GM18858 (cell line): ENCODE measurements around the gene STX4.

Source experiments
- ATAC-seq: cut with Tn5 transposase; IDR thresholded peaks from one replicate; pipeline ENCODE4 v1.9.1; 2021; ENCODE audit not compliant: unreplicated experiment

Gene STX4

GRCh38 chr16:31082368-31083045 is 49.1 kb downstream of the STX4 start:
- ATAC-seq: no peak

GRCh38 chr16:31083081-31083480 is 49.7 kb downstream of the STX4 start:
- no peak for ATAC-seq

DNA sequence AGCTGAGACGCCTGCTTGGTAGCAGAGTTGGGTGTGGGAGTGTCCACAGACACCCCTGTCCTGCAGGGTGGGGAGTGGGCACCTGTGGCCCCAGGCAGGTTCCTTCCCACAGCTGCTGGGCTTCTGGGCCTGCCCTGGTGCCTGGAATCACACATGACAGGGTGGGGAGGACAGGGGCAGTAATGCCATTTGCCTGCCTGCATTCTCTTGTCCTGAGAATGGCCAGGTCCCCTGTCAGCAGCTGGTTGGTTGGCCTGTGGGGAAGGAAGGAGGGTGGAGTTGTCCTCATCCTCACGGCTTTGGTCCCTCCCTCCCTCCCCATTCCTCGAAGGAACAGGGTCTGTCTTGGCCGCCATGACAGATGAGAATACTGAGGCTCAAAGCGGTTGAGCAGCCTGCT is 50.2 kb downstream of the STX4 start:
- ATAC-seq: no peak

DNA sequence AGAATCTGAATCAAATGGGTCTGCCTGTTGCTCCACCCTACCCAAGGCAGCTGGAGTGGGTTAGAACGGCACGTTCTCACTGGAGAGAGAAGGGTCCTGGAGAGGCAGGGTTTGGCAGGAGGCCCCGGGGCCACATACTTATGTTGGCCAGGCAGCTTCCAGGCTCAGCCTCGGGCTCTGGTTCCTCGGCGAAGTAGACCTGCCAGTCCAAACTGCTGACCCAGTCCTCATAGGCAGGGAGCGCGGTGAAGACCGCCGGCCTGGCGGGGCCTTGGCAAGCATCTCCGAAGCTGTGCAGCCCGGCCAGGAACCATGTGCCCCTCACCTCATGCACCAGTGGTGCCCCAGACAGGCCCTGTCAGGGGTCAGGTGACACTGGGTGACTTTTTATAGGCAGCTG is 50.6 kb downstream of the STX4 start:
- no peak for ATAC-seq

DNA sequence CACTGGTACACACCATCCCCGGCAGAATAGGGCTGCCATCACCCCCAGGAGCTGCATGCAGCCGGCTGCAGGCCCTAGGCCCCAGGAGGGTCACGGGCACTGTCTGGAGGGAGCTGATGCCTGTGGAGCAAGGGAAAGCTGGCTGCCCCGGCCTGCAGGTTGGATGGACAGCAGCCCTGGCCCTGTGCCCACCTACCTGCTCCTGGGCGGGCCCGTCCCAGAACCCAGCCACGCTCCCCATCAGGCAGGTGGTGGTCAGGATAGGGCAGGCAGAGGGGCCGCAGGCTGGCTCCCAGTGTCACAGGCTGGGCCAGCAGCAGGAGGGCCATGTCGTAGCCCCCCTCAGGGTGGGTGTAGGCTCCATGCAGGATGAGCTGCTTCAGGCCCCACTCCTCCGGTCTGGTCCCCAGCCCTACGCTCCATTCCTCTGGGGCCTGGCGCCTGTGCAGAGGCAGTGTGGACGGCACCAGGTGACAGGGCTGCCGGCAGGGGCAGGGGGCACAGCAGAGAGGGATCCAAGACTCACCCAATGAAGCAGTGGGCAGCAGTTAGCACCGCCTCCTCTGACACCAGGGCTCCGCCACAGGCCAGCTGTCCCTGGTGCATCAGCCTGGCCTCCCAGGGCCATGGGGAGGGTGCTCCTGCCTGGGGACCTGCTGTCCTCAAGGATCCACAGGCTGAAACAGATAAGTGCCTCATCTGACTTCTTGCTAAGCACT is 51.4 kb downstream of the STX4 start:
- no peak for ATAC-seq

DNA sequence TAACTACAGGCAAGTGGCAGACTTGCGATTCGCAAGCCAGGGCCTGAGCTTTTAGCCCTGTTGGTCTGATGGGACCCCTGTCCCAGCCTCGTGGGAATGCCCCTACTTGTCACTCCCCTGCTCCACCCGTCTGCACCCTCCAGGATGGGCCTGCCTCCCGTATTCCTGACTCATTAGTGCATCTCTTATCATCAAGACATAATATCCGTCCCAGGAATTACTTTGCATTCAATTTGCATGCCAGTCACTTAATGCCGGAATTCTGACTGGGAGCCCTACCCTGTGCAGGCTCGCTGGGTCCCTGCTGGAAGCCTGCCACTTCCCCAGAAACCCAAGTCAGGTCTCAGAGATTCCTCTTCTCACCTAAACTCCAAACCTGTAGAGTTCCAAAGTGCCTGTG is 52.1 kb downstream of the STX4 start:
- ATAC-seq: no peak

DNA sequence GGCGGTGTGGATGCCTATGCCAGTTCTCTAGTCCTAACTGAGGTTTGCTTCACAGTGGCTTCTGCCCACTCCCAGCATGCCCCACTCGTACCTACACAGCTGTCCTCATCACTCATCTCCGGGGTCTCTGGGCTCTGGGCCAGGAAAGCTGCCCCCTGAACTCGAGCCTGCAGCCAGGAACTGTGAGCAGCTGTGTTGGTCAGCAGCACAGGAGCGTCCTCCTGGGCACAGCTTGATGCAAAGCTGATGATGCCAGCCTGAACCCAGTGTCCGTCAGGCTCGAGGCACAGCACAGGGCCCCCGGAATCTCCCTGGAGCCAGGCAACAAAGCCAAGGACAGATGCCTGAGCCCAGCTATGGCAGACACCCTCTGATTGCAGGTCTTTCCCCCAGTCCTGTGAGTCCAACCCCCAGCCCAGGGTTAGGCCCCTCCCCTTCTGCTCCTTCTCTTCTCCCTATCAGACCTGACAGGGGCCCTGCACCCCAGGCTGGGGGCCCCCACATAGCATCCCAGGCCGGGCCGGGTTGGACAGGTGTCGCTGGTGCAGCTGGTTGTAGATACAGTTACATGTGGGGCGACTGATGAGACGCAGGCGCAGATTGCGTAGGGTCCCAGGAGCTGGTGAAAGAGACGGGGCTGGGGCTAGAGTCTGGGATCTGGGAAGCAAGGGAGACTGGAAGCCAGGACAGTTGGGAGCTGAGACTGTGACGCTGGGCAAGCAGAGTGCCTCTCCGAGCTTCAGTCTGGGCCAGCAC is 52.7 kb downstream of the STX4 start:
- ATAC-seq: no peak

GRCh38 chr16:31086629-31086906 is 53.2 kb downstream of the STX4 start:
- no peak for ATAC-seq

- no peak for ATAC-seq
Measured at GRCh38 chr16:31087481-31087880, 54.1 kb downstream of the STX4 start.

- ATAC-seq: no peak
Measured at GRCh38 chr16:31087971-31088370, 54.6 kb downstream of the STX4 start.

DNA sequence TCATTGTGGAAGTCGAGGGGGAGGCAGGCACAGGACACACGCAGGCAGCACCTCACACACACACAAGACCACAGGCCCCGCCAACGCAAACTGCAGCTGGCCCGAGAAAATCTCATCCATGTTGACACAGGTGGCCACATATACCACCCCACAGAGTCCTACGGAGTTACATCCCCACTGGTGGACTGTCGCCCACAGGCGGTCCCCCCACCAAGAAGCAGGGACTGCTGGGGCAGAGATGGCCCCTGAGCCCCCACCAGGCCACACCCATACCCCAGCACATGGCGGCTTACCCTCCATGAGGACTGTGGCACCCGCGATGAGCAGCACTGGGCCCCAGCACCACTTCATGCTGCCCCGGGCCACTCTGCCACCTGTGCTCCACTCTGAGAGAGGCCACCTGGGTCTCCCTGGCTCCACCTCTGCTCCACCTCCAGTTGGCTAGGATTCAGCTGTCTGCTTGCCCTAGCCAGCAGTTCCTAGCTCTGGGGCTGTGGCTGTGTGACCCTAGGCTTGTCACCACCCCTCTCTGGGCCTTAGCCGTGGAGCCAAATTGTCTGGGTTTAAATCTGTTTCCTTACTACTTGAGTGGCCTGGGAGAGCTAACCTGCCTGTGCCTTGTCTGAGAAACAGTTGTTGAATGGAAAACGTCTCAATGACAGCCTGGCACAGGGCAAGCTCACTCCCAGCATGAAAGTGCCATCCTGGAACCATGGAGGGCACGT is 55.3 kb downstream of the STX4 start, which contains the start of gene PRSS53:
TSS of gene PRSS53 (minus strand) at position 485 of the 725 bp plus-strand sequence. CDS start at position 351, 134 bp downstream.
- no peak for ATAC-seq

DNA sequence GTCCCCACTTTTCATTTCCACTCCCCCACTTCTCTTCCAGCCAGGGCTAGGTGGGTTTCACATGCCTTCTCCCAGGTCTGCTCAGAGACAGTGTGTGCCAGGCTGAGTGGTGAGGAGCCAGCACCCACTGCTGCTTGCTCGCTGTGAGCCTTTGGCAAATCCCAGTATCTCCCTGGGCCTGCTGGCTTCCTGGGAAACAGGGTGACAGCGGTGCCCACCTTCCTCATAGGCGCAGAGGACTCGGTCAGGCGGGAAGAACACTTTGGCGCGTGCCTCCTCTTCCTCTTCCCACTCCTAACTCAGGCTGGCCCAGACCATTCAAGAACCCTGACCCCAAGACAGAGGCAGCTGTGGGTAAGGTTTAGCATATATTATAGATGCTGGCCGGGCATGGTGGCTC is 55.8 kb downstream of the STX4 start:
- no peak for ATAC-seq
